G401 (cell line): Measurements from ENCODE around the gene PNLIPRP1. TPM values are rescaled to one million over a fixed set of nuclear protein-coding genes. Genes with fewer than 3 reads are reported as not detected.

Experiments
- total RNA-seq: library from RNA; depleted of rRNA; stranded (reverse); fragments of >200 nt; shearing (Covaris generic); gene quantifications from 2 replicates; pipeline ENCODE4 v1.2.3, GENCODE V29; 2014; rRNA removed

The PNLIPRP1 gene
- total RNA-seq, 1 experiment from 2014 or later = not detected

Other genes starting within 250 kb of the PNLIPRP1 start
- gene PNLIPRP3, start 163.1 kb upstream of the PNLIPRP1 start, total RNA-seq = not detected in 2 replicates
- not detected in 2 replicates for gene PNLIP, start 45.0 kb upstream of the PNLIPRP1 start, total RNA-seq
- not detected in 2 replicates for gene PNLIPRP2, start 30.0 kb downstream of the PNLIPRP1 start, total RNA-seq
- gene HSPA12A, start 151.6 kb downstream of the PNLIPRP1 start, total RNA-seq = 0.18 and 0.47 TPM in 2 replicates